GM12878 (cell line): Measurements from ENCODE around the gene ZFYVE19. TPM values are rescaled to one million over a fixed set of nuclear protein-coding genes. Genes with fewer than 3 reads are reported as not detected.

ENCODE experiments used
- ATAC-seq: fragments of 200-7000 bp; cut with Tn5 transposase; 3 replicates; pipeline ENCODE4 v1.9.1; 2020; ENCODE audit warnings: mild to moderate bottlenecking, moderate library complexity
- BruUV-seq: library from RNA; stranded (reverse); fragments of 400-500 nt; replicated peaks from 2 replicates; lab custom pipeline; 2021; lab: Mats Ljungman, UMichigan
- CTCF ChIA-PET: fragments of 300-600 bp; sonication (Branson Sonifier 250); formaldehyde crosslinking; extraction: SDS; loops from one replicate; lab custom pipeline; 2021; ENCODE audit warnings: inconsistent platforms; lab: Yijun Ruan, JAX
- POLR2A ChIA-PET: fragments of 350-600 bp; formaldehyde crosslinking; extraction: SDS; loops from one replicate; lab custom pipeline; 2021; ENCODE audit warnings: inconsistent platforms; lab: Charles Lee
- RAD21 ChIA-PET: fragments of 300-600 bp; sonication (Branson Sonifier 250); formaldehyde crosslinking; loops from one replicate; lab custom pipeline; 2023; ENCODE audit warnings: antibody characterized with exemption; ENCODE audit not compliant: unreplicated experiment; lab: Charles Lee
- SMC1A ChIA-PET: fragments of 300-600 bp; sonication (Branson Sonifier 250); formaldehyde crosslinking; loops from one replicate; lab custom pipeline; 2023; ENCODE audit not compliant: unreplicated experiment, uncharacterized antibody; lab: Charles Lee
- DNase-seq: peaks from one replicate; pipeline ENCODE4 v3.0.0-alpha.2; 2011; ENCODE audit warnings: low read depth, low spot score
- FAIRE-seq: peaks from 3 replicates; lab custom pipeline; 2011; peaks lifted over from hg19 to GRCh38; lab: Jason Lieb, UNC
- H2AFZ ChIP-seq: 2 replicates; pipeline ENCODE4 v1.6.0; 2011; ENCODE audit warnings: low read depth, low read length, control low read depth; ENCODE audit not compliant: control insufficient read depth
- H3K27ac ChIP-seq: 2 replicates; pipeline ENCODE4 v1.5.1; 2011; ENCODE audit warnings: control low read depth; ENCODE audit not compliant: control insufficient read depth, insufficient read depth
- H3K27me3 ChIP-seq, 2 experiments: replicated peaks in 1 of 2; 2 replicates each; pipeline versions ENCODE4 v1.6.0 to v1.6.1; 2011; ENCODE audit warnings: low read length in 1 of 2; ENCODE audit not compliant: control insufficient read depth in 2 of 2, insufficient read depth in 2 of 2
- H3K36me3 ChIP-seq, 2 experiments: 2 replicates each; pipeline ENCODE4 v1.5.1; 2011; ENCODE audit warnings: low read length in 1 of 2; ENCODE audit not compliant: control insufficient read depth in 2 of 2, insufficient read depth in 2 of 2
- H3K4me1 ChIP-seq: 2 replicates; pipeline ENCODE4 v1.6.1; 2011; ENCODE audit warnings: mild to moderate bottlenecking, low read length, moderate library complexity, mixed read lengths; ENCODE audit not compliant: control insufficient read depth, insufficient read depth
- H3K4me2 ChIP-seq: 2 replicates; pipeline ENCODE4 v1.6.0; 2011; ENCODE audit warnings: control low read depth; ENCODE audit not compliant: control insufficient read depth, insufficient read depth
- H3K4me3 ChIP-seq: fragments of 200-600 bp; sonication (generic); 2 replicates; pipeline ENCODE4 v1.5.1; 2016
- H3K79me2 ChIP-seq: 2 replicates; pipeline ENCODE4 v1.6.0; 2011; ENCODE audit warnings: low read length; ENCODE audit not compliant: control insufficient read depth, insufficient read depth
- H3K9ac ChIP-seq: 2 replicates; pipeline ENCODE4 v1.8.0; 2011; ENCODE audit warnings: low read length, control low read depth, mixed read lengths; ENCODE audit not compliant: control insufficient read depth, insufficient read depth
- H3K9me3 ChIP-seq: replicated peaks from 3 replicates; pipeline ENCODE4 v1.5.1; 2011; ENCODE audit warnings: mild to moderate bottlenecking, low read length; ENCODE audit not compliant: control insufficient read depth, insufficient read depth
- H4K20me1 ChIP-seq: 2 replicates; pipeline ENCODE4 v1.6.0; 2011; ENCODE audit not compliant: control insufficient read depth, insufficient read depth
- CHD2 ChIP-seq: IDR thresholded peaks from 2 replicates; pipeline ENCODE4 v1.6.1; 2011; ENCODE audit warnings: low read depth, low read length, improper control_type of control experiment, borderline replicate concordance
- CUX1 ChIP-seq: IDR thresholded peaks from 2 replicates; pipeline ENCODE4 v1.6.1; 2012; ENCODE audit warnings: improper control_type of control experiment, low read depth, low read length; ENCODE audit not compliant: insufficient replicate concordance
- IKZF2 ChIP-seq, 2 experiments: fragments of 450-650 bp; IDR thresholded peaks; 2 replicates each; pipeline ENCODE4 v1.6.1; 2017; ENCODE audit warnings: mild to moderate bottlenecking in 2 of 2, moderate library complexity in 2 of 2
- JUND ChIP-seq: IDR thresholded peaks from 2 replicates; pipeline ENCODE4 v1.6.1; 2012; ENCODE audit warnings: low read depth, mild to moderate bottlenecking, low read length, improper control_type of control experiment, moderate library complexity
- NFYA ChIP-seq: IDR thresholded peaks from 2 replicates; pipeline ENCODE4 v1.6.1; 2011; ENCODE audit warnings: low read depth, mild to moderate bottlenecking, low read length, improper control_type of control experiment, borderline replicate concordance
- PBX3 ChIP-seq: IDR thresholded peaks from 2 replicates; pipeline ENCODE4 v1.6.1; 2011; ENCODE audit warnings: mild to moderate bottlenecking, low read depth, low read length, moderate library complexity; ENCODE audit not compliant: insufficient replicate concordance
- RAD21 ChIP-seq: IDR thresholded peaks from 2 replicates; pipeline ENCODE4 v1.6.1; 2011; ENCODE audit warnings: mild to moderate bottlenecking, low read depth, low read length, moderate library complexity; ENCODE audit not compliant: insufficient read depth
- RCOR1 ChIP-seq: conservative IDR thresholded peaks from 2 replicates; pipeline ENCODE4 v1.6.1; 2012; ENCODE audit warnings: low read depth, low read length, improper control_type of control experiment
- RELA ChIP-seq: fragments of 450-650 bp; IDR thresholded peaks from 2 replicates; pipeline ENCODE4 v1.8.0; 2014; ENCODE audit warnings: borderline replicate concordance; ENCODE audit not compliant: partially characterized antibody
- SMARCA5 ChIP-seq: fragments of 450-650 bp; IDR thresholded peaks from 2 replicates; pipeline ENCODE4 v1.6.1; 2017; ENCODE audit warnings: mild to moderate bottlenecking
- TAF1 ChIP-seq: IDR thresholded peaks from 2 replicates; pipeline ENCODE4 v1.6.1; 2011; ENCODE audit warnings: mild to moderate bottlenecking, low read depth, low read length, borderline replicate concordance
- ZBTB40 ChIP-seq: fragments of 450-650 bp; IDR thresholded peaks from 2 replicates; pipeline ENCODE4 v1.6.1; 2016; ENCODE audit warnings: mild to moderate bottlenecking, moderate library complexity, borderline replicate concordance
- WGBS: methylation state at CpG from one replicate; pipeline ENCODE4 v1.1.6; 2016; ENCODE audit warnings: low lambda C conversion rate; ENCODE audit not compliant: insufficient replicate concordance, insufficient coverage; ENCODE audit errors: missing lambda C conversion rate; 5-methylcytosine and 5-hydroxymethylcytosine counted together
- in situ Hi-C: fragments of 300-500 bp; cut with MboI; formaldehyde crosslinking; loops from 9 replicates; pipeline ENCODE4 v1.14.3; 2018; ENCODE audit warnings: mixed read lengths
- intact Hi-C: fragments of 100-400 bp; cut with micrococcal nuclease; formaldehyde crosslinking; loops from one replicate; pipeline ENCODE4 v1.14.2; 2022; ENCODE audit not compliant: unreplicated experiment
- polyA plus RNA-seq, 11 experiments: library from polyadenylated mRNA; depleted of rRNA in 4 of 11; unstranded in 6 of 11; stranded (reverse) in 5 of 11; fragments of >200 nt; fragmentation: Nextera tagmentation in 4 of 11; fragmentation: Illumina TruSeq in 1 of 11; extraction: Ambion mirVana in 4 of 11; extraction: Trizol in 1 of 11; gene quantifications; 1 replicate in 1 of 11; 2 replicates in 10 of 11; pipeline versions ENCODE4 v1.2.1 to v1.2.3, GENCODE V29; 2011 to 2016; ENCODE audit warnings: inconsistent platforms in 2 of 11, missing spikeins in 2 of 11, low read depth in 1 of 11
- total RNA-seq, 4 experiments: library from RNA; depleted of rRNA in 3 of 4; stranded (reverse); fragments of >200 nt in 3 of 4; fragmentation: Illumina TruSeq in 1 of 4; extraction: Trizol in 1 of 4; gene quantifications; 2 replicates each; pipeline versions ENCODE4 v1.2.1 to v1.2.3, GENCODE V29; 2013 to 2021

Gene ZFYVE19
- total and polyA plus RNA-seq, 10 of the 15 experiments (the other 5 are each of a cell fraction or from before 2014, with no cell fraction given) = 1.7 to 36.3 (median 17.0) TPM

GRCh38 chr15:40767838-40768500, 38.9 kb upstream of the ZFYVE19 start:
- ChIA-PET SMC1A (interaction anchor here (0.8 to 1.5 kb wide), 2 partner anchors 15 to 91 kb away, joined by 3 to 6 read pairs; no protein-coding TSS in a partner anchor), RAD21 (interaction anchor here (0.7 to 3.3 kb wide), 3 partner anchors 14 to 127 kb away, joined by 3 to 11 read pairs (median 4); partner anchors contain the start of gene VPS18), CTCF (interaction anchor here (1.0 to 3.1 kb wide), 3 partner anchors 15 to 248 kb away, joined by 3 to 17 read pairs (median 4); no protein-coding TSS in a partner anchor), POLR2A (interaction anchor here (0.6 kb wide), 1 partner anchor 45 kb away, joined by 4 read pairs; no protein-coding TSS in a partner anchor)
- intact Hi-C loops = no loop called here
- ATAC-seq = no peak
- Histone ChIP-seq H3K79me2 (no peaks in the 10 kb centered on the region), H3K9me3 (no peaks in the 10 kb centered on the region), H3K4me2 (no peak overlapping the region), H3K36me3 (no peaks in the 10 kb centered on the region; a peak in 2 of 4 replicates), H4K20me1 (no peaks in the 10 kb centered on the region), H2AFZ (no peak overlapping the region), H3K9ac (no peak overlapping the region), H3K27me3 (no peaks in the 10 kb centered on the region), H3K4me3 (no peak overlapping the region), H3K27ac (no peak overlapping the region), H3K4me1 (peaks cover 38% of the 10 kb centered on the region)
- WGBS = 92% methylated on average over 27 of the region's 29 CpGs
- in situ Hi-C loops = no loop called here
- FAIRE-seq = no peak
- DNase-seq = no peak
- no TSS peak for BruUV-seq
- TF ChIP-seq RCOR1 (no peak), TAF1 (no peak), SMARCA5 (no peak), CUX1 (no peak), PBX3 (no peak), CHD2 (no peak), ZBTB40 (no peak), RELA (no peak), JUND (no peak), RAD21 (no peak), NFYA (no peak), IKZF2 (IDR thresholded peaks at IDR 0.05) (no peak)
